Epithelial cell of esophagus (primary cell): ENCODE data around the gene TACC3.

Experiments used
- DNase-seq: peaks from one replicate; pipeline ENCODE4 v3.0.0; 2010; ENCODE audit warnings: low read depth
- H3K4me3 ChIP-seq: 2 replicates; pipeline ENCODE4 v1.5.1; 2011; ENCODE audit warnings: mild to moderate bottlenecking, low read length, control low read depth
- CTCF ChIP-seq: IDR thresholded peaks from 2 replicates; pipeline ENCODE4 v1.5.1; 2011; ENCODE audit warnings: low read depth, mild to moderate bottlenecking, low read length, control low read depth, inconsistent platforms; ENCODE audit not compliant: insufficient read depth; ENCODE audit errors: missing control alignments

The TACC3 gene

GRCh38 chr4:1705732-1706131, 15.6 kb upstream of the TACC3 start:
- no peak overlapping the region for H3K4me3 ChIP-seq
- no peak for DNase-seq
- TF ChIP-seq CTCF = no peak

- no peak overlapping the region for H3K4me3 ChIP-seq
- TF ChIP-seq CTCF = no peak
- DNase-seq = no peak
Observed at GRCh38 chr4:1706358-1706757, 15.0 kb upstream of the TACC3 start.

DNA sequence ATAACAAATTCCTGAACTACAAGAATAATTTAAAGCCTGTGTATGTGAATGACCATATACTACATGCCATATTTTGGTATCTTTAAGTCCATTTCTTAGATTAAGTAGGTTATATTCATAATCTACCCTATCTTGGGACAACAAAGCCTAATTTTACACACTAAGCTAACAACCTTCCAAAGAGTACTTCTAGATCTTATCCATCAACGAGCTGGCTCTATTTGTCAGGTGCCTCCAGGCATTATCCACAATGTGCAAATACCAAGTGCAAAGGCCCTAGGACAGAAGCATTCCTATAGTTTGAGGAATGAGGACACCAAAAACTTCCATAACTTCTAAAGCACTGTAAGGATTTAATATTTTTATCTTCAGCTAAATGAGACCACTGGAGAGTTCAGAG, 12.7 kb upstream of the TACC3 start:
- TF ChIP-seq CTCF = no peak
- no peak for DNase-seq
- no peak overlapping the region for H3K4me3 ChIP-seq

DNA sequence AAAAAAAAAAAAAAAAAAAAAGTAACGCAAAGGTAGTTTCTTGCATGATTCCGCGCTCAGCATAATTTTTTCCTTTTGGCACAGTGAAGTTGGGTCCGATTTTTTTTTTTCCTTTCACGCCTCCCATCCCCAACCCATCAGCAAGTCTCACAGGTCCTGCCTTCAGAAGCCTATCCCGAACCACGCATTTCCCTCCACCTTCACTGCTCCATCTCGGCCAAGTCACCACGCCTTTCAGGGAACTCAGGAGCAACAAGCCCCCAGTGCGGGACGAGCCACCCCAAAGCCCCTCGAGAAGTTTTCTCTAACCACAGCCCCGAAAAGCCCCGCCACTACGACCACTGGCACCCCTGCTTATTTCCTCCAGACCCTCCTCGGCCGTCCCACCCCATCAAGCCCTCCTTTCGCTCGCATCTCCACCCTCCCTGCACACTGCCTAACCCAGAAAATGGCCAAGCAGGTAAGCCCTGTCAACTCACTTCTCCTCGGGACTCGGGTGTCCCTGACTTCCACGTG, 10.2 kb upstream of the TACC3 start:
- peak overlapping the region; percentile 88 for H3K4me3 ChIP-seq
- no peak for TF ChIP-seq CTCF
- DNase-seq = peak; percentile 29

DNA sequence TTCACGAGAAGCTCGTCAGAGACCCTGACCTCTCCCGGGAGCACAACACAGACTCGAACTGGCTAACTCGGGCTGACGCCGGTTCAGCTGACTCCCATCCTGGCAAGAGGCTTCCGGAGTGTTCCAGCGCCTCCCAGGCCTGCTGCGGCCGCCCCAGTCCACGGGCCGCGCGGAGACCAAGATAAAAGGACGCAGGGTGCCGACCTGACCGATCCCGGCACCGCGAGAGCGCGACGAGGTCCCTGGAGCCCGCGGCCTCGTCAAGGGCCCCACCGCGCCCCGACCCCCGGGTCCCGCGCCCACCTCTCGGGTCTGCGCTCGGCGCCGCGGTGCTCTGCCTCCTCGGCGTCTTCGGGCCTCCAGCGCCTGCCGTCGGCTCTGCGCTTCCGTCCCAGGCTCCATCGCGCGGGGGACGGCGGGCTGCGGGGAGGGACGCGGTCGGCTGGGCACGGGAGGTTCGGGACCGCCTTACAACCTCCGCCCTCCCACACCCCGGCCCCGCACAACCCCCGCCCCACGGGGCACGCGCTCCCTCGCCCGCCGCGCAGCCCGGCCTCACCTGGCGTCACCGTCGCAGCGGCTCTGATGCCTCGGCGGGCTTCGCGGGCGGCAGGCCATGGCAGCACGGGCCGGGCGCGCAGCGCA, 9.6 kb upstream of the TACC3 start:
- DNase-seq = peak; percentile 56

DNA sequence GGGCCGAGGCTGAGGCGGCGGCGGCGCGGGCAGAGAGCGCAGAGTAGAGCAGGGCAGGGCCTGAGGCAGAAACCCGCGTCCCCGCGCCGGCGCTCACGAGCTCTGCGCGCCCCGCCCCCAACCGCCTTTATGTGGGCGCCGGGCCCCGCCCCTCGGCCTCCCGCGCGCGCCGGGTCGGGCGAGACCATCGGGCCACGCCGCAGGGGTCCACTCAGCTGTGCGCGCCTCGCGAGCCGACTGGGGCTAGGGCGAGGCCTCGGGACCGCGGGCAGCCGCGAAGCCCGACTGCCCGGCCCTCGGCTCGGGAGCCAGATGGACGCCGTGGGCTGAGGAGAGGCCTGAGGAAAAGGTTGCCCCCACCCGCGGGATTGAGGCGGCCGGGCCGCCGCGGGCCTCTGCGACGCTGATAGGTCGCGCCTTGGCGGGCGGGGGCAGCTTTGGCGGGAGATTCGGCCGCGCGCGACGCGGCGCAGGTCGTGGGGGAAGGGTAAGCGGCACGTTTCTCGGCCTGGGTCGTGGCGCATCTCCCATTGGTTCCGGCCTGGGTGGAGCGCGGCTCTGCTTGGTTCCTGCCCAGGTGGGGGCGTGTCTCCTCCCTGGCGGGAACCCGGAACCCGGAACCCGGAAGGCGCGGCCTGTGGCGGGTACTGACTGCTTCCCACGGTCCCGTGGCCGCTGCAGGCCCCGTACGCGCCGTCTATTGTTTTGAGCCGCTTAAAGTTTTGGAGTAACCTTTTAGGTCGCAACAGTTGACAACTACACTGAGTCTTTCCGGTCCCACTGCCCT, 8.9 kb upstream of the TACC3 start, which contains the start of gene SLBP:
Gene SLBP (minus strand): TSS at position 104 of the 787 bp plus-strand sequence. CDS start 131 bp downstream, outside the sequence.
- DNase-seq = peak; percentile 98

More for the DNA sequence above, 9.6 kb upstream of the TACC3 start:
- TF ChIP-seq CTCF = no peak
- peak overlapping the region; percentile 88 for H3K4me3 ChIP-seq

More for the DNA sequence above, 8.9 kb upstream of the TACC3 start, which contains the start of gene SLBP:
- H3K4me3 ChIP-seq = peak within 1 kb of the TSS; percentile 88
- no peak for TF ChIP-seq CTCF
